Ectodermal cell (in vitro differentiated cells): Measurements from ENCODE around the gene HOXD13.
A peak's percentile ranks its signal among the peaks of the same experiment; 100 is the strongest.

Experiments
- H3K27ac ChIP-seq: 2 replicates; pipeline ENCODE4 v1.7.0; 2013; ENCODE audit warnings: mild to moderate bottlenecking, low read depth, low read length; ENCODE audit not compliant: insufficient read depth, poor library complexity, severe bottlenecking
- H3K27me3 ChIP-seq: 2 replicates; pipeline ENCODE4 v1.7.0; 2013; ENCODE audit warnings: mild to moderate bottlenecking, low read length; ENCODE audit not compliant: insufficient read depth, control insufficient read depth, poor library complexity, severe bottlenecking
- H3K36me3 ChIP-seq: one replicate; pipeline ENCODE4 v1.7.0; 2013; ENCODE audit warnings: low read length; ENCODE audit not compliant: control insufficient read depth, insufficient read depth
- H3K4me1 ChIP-seq: one replicate; pipeline ENCODE4 v1.7.0; 2013; ENCODE audit warnings: low read length; ENCODE audit not compliant: control insufficient read depth, insufficient read depth
- H3K4me3 ChIP-seq: 2 replicates; pipeline ENCODE4 v1.7.0; 2013; ENCODE audit warnings: low read depth, low read length, control low read depth; ENCODE audit not compliant: insufficient read depth
- H3K9me3 ChIP-seq: 2 replicates; pipeline ENCODE4 v1.7.0; 2013; ENCODE audit warnings: mild to moderate bottlenecking, low read length, moderate library complexity; ENCODE audit not compliant: control insufficient read depth
- WGBS, 2 experiments: methylation state at CpG; one replicate each; pipeline ENCODE4 v1.1.7; 2013; ENCODE audit warnings: missing lambda C conversion rate in 2 of 2; 5-methylcytosine and 5-hydroxymethylcytosine counted together

The HOXD13 gene

GRCh38 chr2:176088048-176088936 lies 4.2 kb upstream of the HOXD13 start:
- Histone ChIP-seq H3K36me3 (no peaks in the 10 kb centered on the region), H3K9me3 (no peaks in the 10 kb centered on the region), H3K27ac (no peak overlapping the region), H3K27me3 (peaks cover 100% of the 10 kb centered on the region), H3K4me3 (peak overlapping the region; percentile 28), H3K4me1 (peaks cover 5% of the 10 kb centered on the region)
- WGBS, 2 experiments = 1% methylated on average over 49 of the region's 49 CpGs

- Histone ChIP-seq H3K36me3 (no peaks in the 10 kb centered on the region), H3K4me1 (peaks cover 5% of the 10 kb centered on the region), H3K27me3 (peaks cover 100% of the 10 kb centered on the region), H3K9me3 (no peaks in the 10 kb centered on the region), H3K4me3 (no peak overlapping the region), H3K27ac (no peak overlapping the region)
- 10 to 11% methylated on average over 6 of the region's 6 CpGs for WGBS, 2 experiments
These were observed 3.3 kb upstream of the HOXD13 start for GRCh38 chr2:176088937-176089842.

GRCh38 chr2:176089843-176090395 lies 2.6 kb upstream of the HOXD13 start:
- Histone ChIP-seq H3K4me3 (no peak overlapping the region), H3K36me3 (no peaks in the 10 kb centered on the region), H3K27me3 (peaks cover 100% of the 10 kb centered on the region), H3K27ac (no peak overlapping the region), H3K9me3 (no peaks in the 10 kb centered on the region), H3K4me1 (peaks cover 5% of the 10 kb centered on the region)

GRCh38 chr2:176090862-176091261 lies 1.7 kb upstream of the HOXD13 start:
- Histone ChIP-seq H3K9me3 (no peaks in the 10 kb centered on the region), H3K27ac (no peak overlapping the region), H3K27me3 (peaks cover 100% of the 10 kb centered on the region), H3K4me3 (no peak overlapping the region), H3K36me3 (no peaks in the 10 kb centered on the region), H3K4me1 (peaks cover 5% of the 10 kb centered on the region)
- WGBS, 2 experiments = 13 to 21% methylated on average over 5 of the region's 5 CpGs

GRCh38 chr2:176091329-176092258 lies 927 bp upstream of the HOXD13 start:
- Histone ChIP-seq H3K36me3 (no peaks in the 10 kb centered on the region), H3K4me3 (no peak overlapping the region), H3K27me3 (peaks cover 100% of the 10 kb centered on the region), H3K4me1 (peaks cover 5% of the 10 kb centered on the region), H3K9me3 (no peaks in the 10 kb centered on the region), H3K27ac (no peak overlapping the region)
- WGBS, 2 experiments = 3 to 4% methylated on average over 31 of the region's 31 CpGs

GRCh38 chr2:176093145-176093897 lies 800 bp downstream of the HOXD13 start:
- Histone ChIP-seq H3K4me3 (peak overlapping the region; percentile 22), H3K4me1 (peaks cover 1% of the 10 kb centered on the region), H3K36me3 (no peaks in the 10 kb centered on the region), H3K27ac (no peak overlapping the region), H3K9me3 (no peaks in the 10 kb centered on the region), H3K27me3 (peaks cover 100% of the 10 kb centered on the region)
- WGBS, 2 experiments = 1 to 2% methylated on average over 53 of the region's 53 CpGs

GRCh38 chr2:176093898-176094249 lies 1.4 kb downstream of the HOXD13 start:
- Histone ChIP-seq H3K27ac (no peak overlapping the region), H3K27me3 (peaks cover 100% of the 10 kb centered on the region), H3K4me3 (no peak overlapping the region), H3K4me1 (no peaks in the 10 kb centered on the region), H3K9me3 (no peaks in the 10 kb centered on the region), H3K36me3 (no peaks in the 10 kb centered on the region)
- 3 to 8% methylated on average over 2 to 8 of the region's 8 CpGs for WGBS, 2 experiments

- Histone ChIP-seq H3K36me3 (no peaks in the 10 kb centered on the region), H3K4me3 (no peak overlapping the region), H3K27ac (no peak overlapping the region), H3K27me3 (peaks cover 100% of the 10 kb centered on the region), H3K9me3 (no peaks in the 10 kb centered on the region), H3K4me1 (no peaks in the 10 kb centered on the region)
- 7 to 14% methylated on average over 10 to 11 of the region's 12 CpGs for WGBS, 2 experiments
These were observed 1.8 kb downstream of the HOXD13 start for GRCh38 chr2:176094349-176094748.

GRCh38 chr2:176095421-176095820 lies 2.9 kb downstream of the HOXD13 start:
- WGBS, 2 experiments = 14 to 19% methylated on average over 5 of the region's 5 CpGs
- Histone ChIP-seq H3K36me3 (no peaks in the 10 kb centered on the region), H3K27me3 (peaks cover 100% of the 10 kb centered on the region), H3K27ac (no peak overlapping the region), H3K9me3 (no peaks in the 10 kb centered on the region), H3K4me1 (no peaks in the 10 kb centered on the region), H3K4me3 (no peak overlapping the region)
